ENCODE measurements around the gene FOXN4.

Gene FOXN4

GRCh38 chr12:109277899-109278762, 31.0 kb downstream of the FOXN4 start:
- DNase-seq = no peak

- DNase-seq = no peak
These were observed 31.7 kb downstream of the FOXN4 start for GRCh38 chr12:109277255-109277898.

- no peak for DNase-seq
These were observed 32.9 kb downstream of the FOXN4 start for GRCh38 chr12:109276160-109276559.

GRCh38 chr12:109275173-109275572, 33.9 kb downstream of the FOXN4 start:
- DNase-seq = no peak

GRCh38 chr12:109274381-109274780, 34.7 kb downstream of the FOXN4 start:
- DNase-seq = no peak

DNA sequence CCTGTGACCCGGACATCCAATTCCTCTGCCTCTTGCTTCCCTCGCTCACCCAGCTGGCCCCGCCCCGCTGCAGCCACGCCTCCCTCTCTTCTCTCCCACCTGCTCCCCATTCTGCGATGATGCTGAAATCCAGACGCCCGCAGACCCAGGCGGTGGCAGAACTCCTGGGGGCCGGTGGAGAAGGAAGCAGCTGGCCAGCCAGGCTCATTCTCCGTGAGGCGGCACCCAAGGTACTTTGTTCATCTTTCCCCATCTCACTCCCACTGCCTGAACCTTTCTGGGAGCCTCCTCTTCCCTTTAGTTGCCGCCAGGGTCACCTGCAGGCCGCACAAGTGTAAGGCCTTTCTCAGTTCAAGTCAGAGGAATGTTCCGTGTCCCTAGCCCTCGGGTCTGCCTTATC, 35.7 kb downstream of the FOXN4 start:
- DNase-seq = no peak

- no peak for DNase-seq
These were observed 37.7 kb downstream of the FOXN4 start for GRCh38 chr12:109271418-109271817.

- no peak for DNase-seq
These were observed 38.6 kb downstream of the FOXN4 start for GRCh38 chr12:109270494-109270893.

DNA sequence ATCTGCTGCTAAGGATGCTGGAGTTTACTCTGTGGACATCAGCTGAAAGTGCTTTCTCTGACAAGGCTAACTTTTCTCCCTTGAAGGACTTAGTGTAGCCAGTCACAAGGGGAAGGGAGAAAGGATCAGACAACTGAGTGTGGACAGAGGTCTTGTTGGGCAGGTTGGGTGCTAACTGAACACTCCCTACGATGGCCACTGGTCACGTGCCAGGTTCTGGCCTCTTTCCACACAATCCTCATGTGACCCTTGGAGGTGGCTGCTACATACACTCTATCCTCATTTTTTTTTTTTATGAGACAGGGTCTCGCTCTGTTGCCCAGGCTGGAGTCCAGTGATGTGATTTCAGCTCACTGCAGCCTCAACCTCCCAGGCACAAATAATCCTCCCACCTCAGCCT, 39.7 kb downstream of the FOXN4 start:
- DNase-seq = no peak

DNA sequence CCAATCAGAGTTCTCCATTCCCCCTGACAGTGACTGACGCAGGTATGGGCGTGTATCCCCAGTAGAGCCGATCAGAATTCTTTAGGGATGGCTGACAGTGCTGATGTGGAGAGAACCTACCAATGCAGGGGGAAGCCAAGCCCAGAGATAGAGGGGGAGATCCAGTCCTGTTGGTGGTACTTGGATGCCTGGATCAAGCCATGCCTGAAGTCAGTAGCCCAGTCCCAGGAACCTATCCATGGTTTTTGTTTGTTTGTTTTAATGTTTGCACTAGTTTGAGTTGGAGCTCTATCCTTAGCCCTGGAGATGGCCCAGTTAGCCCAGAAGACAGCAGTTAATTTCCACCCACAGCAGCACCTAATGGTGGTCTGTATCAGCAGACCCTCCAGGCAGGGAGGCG, 40.2 kb downstream of the FOXN4 start:
- no peak for DNase-seq

DNA sequence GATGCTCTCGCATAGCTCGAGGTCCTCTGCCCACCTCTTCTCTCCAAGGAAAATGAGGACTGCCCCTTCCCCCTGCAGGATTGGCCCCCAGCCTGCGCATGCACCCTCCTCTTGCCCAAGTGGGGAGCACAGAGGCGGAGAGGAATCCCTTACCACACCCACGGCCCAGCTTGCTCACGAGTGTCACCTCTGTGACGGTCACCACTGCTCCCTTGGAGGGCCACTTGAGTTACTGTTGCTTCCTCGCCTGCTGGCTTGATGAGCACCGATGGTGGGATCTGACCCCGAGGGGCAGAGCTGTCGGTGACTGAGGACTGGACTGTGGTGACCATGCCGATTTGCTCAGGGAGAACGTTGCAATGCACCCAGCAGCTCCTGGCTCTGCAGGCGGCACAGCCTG, 41.7 kb downstream of the FOXN4 start:
- no peak for DNase-seq

DNA sequence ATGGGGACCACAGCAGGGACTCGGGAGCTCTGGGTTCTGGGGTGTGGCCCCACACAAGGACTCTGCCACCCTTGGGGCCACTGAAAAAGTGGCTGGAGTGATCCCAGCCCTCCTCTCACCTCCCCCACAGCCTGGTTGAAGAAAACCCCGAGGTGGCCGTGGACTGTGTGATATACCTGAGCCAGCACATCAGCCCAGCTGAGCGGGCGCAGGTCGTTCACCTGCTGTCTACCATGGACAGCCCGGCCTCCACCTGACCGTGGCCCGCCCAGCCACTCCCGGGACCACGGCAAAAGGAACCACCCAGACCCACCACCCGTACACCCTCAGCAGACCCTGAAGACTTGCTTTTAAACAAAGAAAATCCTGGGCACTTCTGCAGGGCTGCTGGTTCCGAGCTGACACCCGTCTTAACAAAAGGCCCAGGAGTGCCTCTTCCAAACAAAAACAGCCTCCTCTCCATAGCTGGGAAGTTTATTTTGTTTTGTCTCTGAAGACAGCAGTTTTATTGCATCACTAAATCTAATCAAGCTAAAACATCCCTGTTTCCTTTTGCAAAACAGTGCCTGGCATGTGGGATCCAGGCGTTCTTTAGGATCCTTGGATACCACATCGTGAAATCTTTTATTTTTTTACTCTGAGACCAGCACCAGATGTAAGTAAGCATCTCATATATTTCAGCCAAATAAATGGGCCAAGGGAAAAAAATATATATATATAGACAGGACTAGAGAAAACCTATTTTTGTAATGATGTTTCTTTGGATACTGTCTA, 42.8 kb downstream of the FOXN4 start:
- DNase-seq = no peak

DNA sequence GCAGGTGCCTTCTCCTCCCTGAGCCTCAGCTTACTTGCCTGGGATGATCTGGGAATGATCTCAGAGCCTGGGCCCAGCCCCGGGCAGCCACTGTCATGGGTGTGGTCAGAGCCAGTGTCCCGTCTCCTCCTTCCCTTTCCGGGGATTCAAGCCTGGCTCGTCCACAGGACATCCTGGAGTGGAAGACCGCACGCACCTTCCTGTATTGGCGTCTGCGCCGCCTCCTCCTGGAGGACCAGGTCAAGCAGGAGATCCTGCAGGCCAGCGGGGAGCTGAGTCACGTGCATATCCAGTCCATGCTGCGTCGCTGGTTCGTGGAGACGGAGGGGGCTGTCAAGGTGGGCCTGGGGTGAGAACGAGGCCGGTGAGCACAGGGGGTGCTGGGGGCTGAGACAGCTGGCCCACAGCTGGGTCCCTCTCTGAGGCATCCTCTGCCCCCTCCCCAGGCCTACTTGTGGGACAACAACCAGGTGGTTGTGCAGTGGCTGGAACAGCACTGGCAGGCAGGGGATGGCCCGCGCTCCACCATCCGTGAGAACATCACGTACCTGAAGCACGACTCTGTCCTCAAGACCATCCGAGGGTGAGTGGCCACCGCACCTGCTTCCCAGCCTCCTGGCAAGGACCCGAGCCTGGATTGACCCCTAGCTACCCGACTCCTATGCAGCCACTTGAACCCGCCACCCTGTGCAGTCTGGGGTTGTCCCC, 44.0 kb downstream of the FOXN4 start:
- DNase-seq = no peak

- DNase-seq = no peak
These were observed 44.8 kb downstream of the FOXN4 start for GRCh38 chr12:109264095-109264942.

GRCh38 chr12:109263439-109263838, 45.6 kb downstream of the FOXN4 start:
- no peak for DNase-seq

GRCh38 chr12:109261939-109262338, 47.1 kb downstream of the FOXN4 start:
- no peak for DNase-seq

- DNase-seq = no peak
These were observed 48.0 kb downstream of the FOXN4 start for GRCh38 chr12:109261087-109261486.

DNA sequence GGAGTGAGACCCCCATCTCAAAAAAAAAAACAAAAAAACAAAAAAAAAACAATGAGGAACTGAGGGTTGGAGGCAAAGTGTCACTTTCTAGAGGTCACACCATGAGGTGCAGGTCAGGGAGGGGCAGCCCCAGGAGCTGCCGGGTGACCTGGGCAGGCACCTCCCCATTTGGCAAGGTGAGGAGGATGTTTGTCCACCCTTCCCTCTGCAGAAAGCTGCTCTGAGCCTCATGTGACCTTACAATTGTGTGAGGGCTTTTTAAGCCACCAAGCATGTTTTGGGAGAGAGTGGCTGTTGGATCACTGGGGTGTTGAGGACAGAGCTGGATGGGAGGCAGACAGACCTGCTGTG, 49.6 kb downstream of the FOXN4 start:
- no peak for DNase-seq

- DNase-seq = no peak
These were observed 50.2 kb downstream of the FOXN4 start for GRCh38 chr12:109258607-109259544.

DNA sequence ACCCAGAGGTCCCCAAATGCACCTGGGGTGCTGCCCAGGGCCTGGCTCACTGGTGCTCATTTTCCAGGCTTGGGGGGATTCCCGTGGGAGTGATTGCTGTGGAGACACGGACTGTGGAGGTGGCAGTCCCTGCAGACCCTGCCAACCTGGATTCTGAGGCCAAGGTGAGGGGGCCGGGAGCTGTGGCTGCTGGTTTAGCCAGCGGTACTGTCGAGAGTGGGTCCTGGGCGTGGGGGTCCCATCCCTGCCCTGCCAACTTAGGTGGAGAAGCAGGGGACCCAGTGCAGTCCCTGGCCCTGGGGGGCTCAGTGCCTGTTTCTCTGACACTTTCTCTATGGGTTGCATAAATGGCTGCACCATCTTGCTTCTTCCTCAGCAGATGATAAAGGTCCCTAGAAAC, 50.9 kb downstream of the FOXN4 start:
- DNase-seq = no peak

- no peak for DNase-seq
These were observed 53.1 kb downstream of the FOXN4 start for GRCh38 chr12:109256011-109256410.
